SU-DHL-6 (cell line): ENCODE data around the gene SLC19A3.

Experiments used
- H2AFZ ChIP-seq: fragments of 200-600 bp; sonication (generic); 2 replicates; pipeline ENCODE4 v1.6.1; 2014; ENCODE audit warnings: low read depth, mild to moderate bottlenecking, moderate library complexity, mixed read lengths, antibody characterized with exemption, low read length; ENCODE audit not compliant: severe bottlenecking
- H3F3A ChIP-seq: fragments of 200-600 bp; shearing (Covaris generic); 2 replicates; pipeline ENCODE4 v1.6.0; 2016; ENCODE audit warnings: antibody characterized with exemption, mild to moderate bottlenecking; ENCODE audit not compliant: insufficient read depth
- H3K27ac ChIP-seq: fragments of 200-600 bp; sonication (generic); 2 replicates; pipeline ENCODE4 v1.5.1; 2016; ENCODE audit warnings: low read depth, mild to moderate bottlenecking, low read length, moderate library complexity, mixed read lengths
- H3K27me3 ChIP-seq: fragments of 200-600 bp; sonication (generic), shearing (Covaris generic); 2 replicates; pipeline ENCODE4 v1.6.0; 2014; ENCODE audit warnings: mild to moderate bottlenecking, low read length
- H3K36me3 ChIP-seq: fragments of 200-600 bp; sonication (generic); 2 replicates; pipeline ENCODE4 v1.6.1; 2014; ENCODE audit warnings: mild to moderate bottlenecking, low read length, mixed read lengths
- H3K4me2 ChIP-seq: fragments of 300-600, 200-600 bp; shearing (Covaris generic), sonication (generic); 2 replicates; pipeline ENCODE4 v1.6.0; 2014; ENCODE audit warnings: low read length, low read depth, mild to moderate bottlenecking; ENCODE audit not compliant: poor library complexity, severe bottlenecking
- H3K4me3 ChIP-seq: fragments of 200-600 bp; sonication (generic); 2 replicates; pipeline ENCODE4 v1.5.1; 2014; ENCODE audit warnings: antibody characterized with exemption, low read length, mild to moderate bottlenecking, mixed read lengths; ENCODE audit not compliant: insufficient read depth, poor library complexity, severe bottlenecking
- H3K79me2 ChIP-seq: fragments of 200-600 bp; sonication (generic); 2 replicates; pipeline ENCODE4 v1.6.1; 2014; ENCODE audit warnings: mild to moderate bottlenecking, low read length, moderate library complexity; ENCODE audit not compliant: insufficient read depth
- H3K9ac ChIP-seq: fragments of 200-600 bp; sonication (generic); 2 replicates; pipeline ENCODE4 v1.7.0; 2014; ENCODE audit warnings: mild to moderate bottlenecking, low read length
- H3K9me2 ChIP-seq: fragments of 200-600 bp; sonication (generic); replicated peaks from 2 replicates; pipeline ENCODE4 v1.6.1; 2014; ENCODE audit warnings: low read length; ENCODE audit not compliant: insufficient read depth
- H3K9me3 ChIP-seq: fragments of 200-600 bp; sonication (generic); 2 replicates; pipeline ENCODE4 v1.6.1; 2014; ENCODE audit warnings: low read length, mixed read lengths; ENCODE audit not compliant: insufficient read depth
- H4K20me1 ChIP-seq: fragments of 200-600 bp; sonication (generic); 2 replicates; pipeline ENCODE4 v1.6.1; 2014; ENCODE audit warnings: low read depth, mild to moderate bottlenecking, antibody characterized with exemption, low read length, moderate library complexity, mixed read lengths
- CTCF ChIP-seq: fragments of 200-600 bp; sonication (generic); IDR thresholded peaks from one replicate; pipeline ENCODE4 v1.5.1; 2017; ENCODE audit warnings: antibody characterized with exemption, mild to moderate bottlenecking, low read length, moderate library complexity; ENCODE audit not compliant: insufficient read depth, poor library complexity, severe bottlenecking
- EZH2phosphoT487 ChIP-seq: fragments of 200-600 bp; sonication (generic), shearing (Covaris generic); conservative IDR thresholded peaks from 2 replicates; pipeline ENCODE4 v1.6.1; 2018; ENCODE audit warnings: mild to moderate bottlenecking, antibody characterized with exemption, low read length, moderate library complexity, mixed read lengths

Gene SLC19A3

GRCh38 chr2:227716501-227716900, 1.3 kb downstream of the SLC19A3 start:
- TF ChIP-seq EZH2phosphoT487 (no peak), CTCF (no peak)
- H3K27ac ChIP-seq = no peak overlapping the region
- no peaks in the 10 kb centered on the region for H3K27me3 ChIP-seq
- no peak overlapping the region for H3K4me3 ChIP-seq
- H3K79me2 ChIP-seq = no peaks in the 10 kb centered on the region
- no peaks in the 10 kb centered on the region for H3K9me2 ChIP-seq
- no peaks in the 10 kb centered on the region for H3F3A ChIP-seq
- no peaks in the 10 kb centered on the region for H4K20me1 ChIP-seq
- no peak overlapping the region for H2AFZ ChIP-seq
- H3K36me3 ChIP-seq = no peaks in the 10 kb centered on the region
- H3K9me3 ChIP-seq = no peaks in the 10 kb centered on the region
- no peak overlapping the region for H3K9ac ChIP-seq
- H3K4me2 ChIP-seq = no peak overlapping the region

GRCh38 chr2:227713291-227713690, 4.5 kb downstream of the SLC19A3 start:
- no peak overlapping the region for H3K4me3 ChIP-seq
- no peak overlapping the region for H3K27ac ChIP-seq
- H2AFZ ChIP-seq = no peak overlapping the region
- H3K36me3 ChIP-seq = no peaks in the 10 kb centered on the region
- no peaks in the 10 kb centered on the region for H4K20me1 ChIP-seq
- no peaks in the 10 kb centered on the region for H3F3A ChIP-seq
- H3K9me2 ChIP-seq = no peaks in the 10 kb centered on the region
- H3K79me2 ChIP-seq = no peaks in the 10 kb centered on the region
- H3K9me3 ChIP-seq = no peaks in the 10 kb centered on the region
- TF ChIP-seq CTCF = no peak
- no peak for TF ChIP-seq EZH2phosphoT487
- no peak overlapping the region for H3K4me2 ChIP-seq
- no peak overlapping the region for H3K9ac ChIP-seq
- H3K27me3 ChIP-seq = no peaks in the 10 kb centered on the region

- no peak overlapping the region for H2AFZ ChIP-seq
- no peaks in the 10 kb centered on the region for H3K27me3 ChIP-seq
- H3K9ac ChIP-seq = no peak overlapping the region
- no peaks in the 10 kb centered on the region for H3K79me2 ChIP-seq
- no peak overlapping the region for H3K27ac ChIP-seq
- no peaks in the 10 kb centered on the region for H3K36me3 ChIP-seq
- no peaks in the 10 kb centered on the region for H3K9me3 ChIP-seq
- no peaks in the 10 kb centered on the region for H4K20me1 ChIP-seq
- TF ChIP-seq EZH2phosphoT487 (no peak), CTCF (no peak)
- H3K4me2 ChIP-seq = no peak overlapping the region
- H3K4me3 ChIP-seq = no peak overlapping the region
- H3K9me2 ChIP-seq = no peaks in the 10 kb centered on the region
- H3F3A ChIP-seq = no peaks in the 10 kb centered on the region
These were observed 6.8 kb downstream of the SLC19A3 start for GRCh38 chr2:227710986-227711385.
